Measurements from ENCODE around the gene RNASE13. TPM values are rescaled to one million over a fixed set of nuclear protein-coding genes. Genes with fewer than 3 reads are reported as not detected.

Gene RNASE13
- polyA plus RNA-seq, 1 experiment, result not detected

DNA sequence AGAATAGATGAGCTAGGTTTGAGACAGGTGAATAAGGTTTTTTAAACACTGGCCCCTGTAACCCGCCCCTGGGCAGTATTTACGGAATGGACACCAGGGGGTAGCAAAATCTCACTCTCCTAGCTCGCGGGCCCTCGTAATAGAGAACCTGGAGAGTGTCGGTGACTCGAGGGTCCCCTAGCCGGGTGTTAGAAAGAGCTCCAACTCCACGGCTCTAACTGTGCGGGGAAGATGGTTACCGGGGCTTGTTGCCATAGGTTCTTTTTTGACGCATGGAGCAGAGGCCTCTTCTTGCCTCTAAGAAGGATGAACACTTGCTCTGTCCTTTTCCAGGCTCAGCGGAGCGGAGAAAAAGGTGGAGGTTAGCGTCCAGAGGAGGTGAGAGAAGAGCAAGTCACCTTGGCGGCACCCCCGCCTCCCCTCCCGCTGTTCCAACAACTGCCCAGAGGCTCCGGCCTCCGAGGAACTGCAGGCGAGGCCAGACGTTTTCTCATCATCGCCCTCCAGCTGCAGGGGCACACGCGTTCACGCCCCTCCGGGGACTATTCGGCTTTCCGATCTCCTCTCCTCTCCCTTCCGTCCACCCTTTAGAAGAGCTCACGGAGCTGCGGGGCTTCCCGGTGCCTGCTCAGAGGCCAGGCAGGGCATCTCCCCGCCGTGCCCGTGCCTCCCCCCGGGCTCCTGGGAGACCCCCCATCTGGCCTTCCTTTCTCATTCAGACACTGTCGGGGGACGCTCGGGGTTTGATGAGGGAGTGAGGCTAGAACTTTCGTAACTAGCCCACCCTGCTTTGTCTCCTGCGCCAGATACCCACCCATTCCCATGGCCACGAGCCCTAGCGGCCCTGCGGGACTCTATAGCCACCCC lies 34.1 kb upstream of the RNASE13 start:
- Histone ChIP-seq H3K27me3 (ENCODE audit: control insufficient read depth, insufficient read depth, low read length) (no peaks in the 10 kb centered on the region), H3K9me3 (ENCODE audit: control insufficient read depth, insufficient read depth, low read length) (no peaks in the 10 kb centered on the region; the same call in 1 of the 2 replicates), H3K27ac (ENCODE audit: low read depth, low read length) (peak overlapping the region; percentile 52), H3K4me3 (ENCODE audit: low read depth, low read length) (peak overlapping the region; percentile 82)
- peak; percentile 73 for TF ChIP-seq CTCF (IDR thresholded peaks at IDR 0.05; ENCODE audit: low read depth, low read length)
- ChIA-PET CTCF (interaction anchor here (0.8 to 5.0 kb wide), 19 partner anchors 10 to 148 kb away, joined by 3 to 153 read pairs (median 7); partner anchors contain the start of gene TMEM253), POLR2A (interaction anchor here (0.6 to 1.6 kb wide), 3 partner anchors 19 to 77 kb away, joined by 3 to 4 read pairs (median 3); no protein-coding TSS in a partner anchor)
- DNase-seq (ENCODE audit: low read depth, low spot score), result no peak

DNA sequence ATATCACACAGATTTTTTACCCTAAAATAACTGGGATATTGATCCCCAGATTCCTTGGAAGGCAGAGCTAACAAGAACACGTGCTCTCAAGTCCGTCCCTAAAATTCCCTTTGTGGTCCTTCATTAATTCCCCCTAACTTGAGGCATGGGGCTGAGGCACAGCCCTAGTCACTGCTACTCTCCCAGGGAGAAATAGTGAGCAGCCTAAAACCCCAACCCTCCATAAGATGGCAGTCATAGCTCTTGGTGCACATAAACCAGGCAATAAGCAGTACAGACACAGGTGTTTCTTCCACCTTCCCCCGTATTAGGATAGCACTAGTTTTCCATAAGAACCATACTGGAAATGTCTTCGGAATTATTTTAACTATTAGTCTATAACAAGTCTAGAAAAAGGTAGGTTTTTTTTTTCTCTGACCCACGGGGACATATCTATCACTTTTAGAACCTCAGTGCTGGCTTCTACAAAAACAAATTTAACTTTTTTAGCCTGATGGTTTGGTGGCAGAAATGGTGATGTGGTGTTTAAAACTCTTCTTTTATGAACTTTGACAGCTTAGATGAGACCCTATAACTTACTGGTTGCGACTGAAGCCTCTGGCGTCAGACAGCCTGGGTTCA lies 32.4 kb upstream of the RNASE13 start:
- no peak for DNase-seq (ENCODE audit: low read depth, low spot score)
- no peak overlapping the region for H3K27ac ChIP-seq (ENCODE audit: low read depth, low read length)
- ChIA-PET CTCF (interaction anchor here (0.5 to 5.0 kb wide), 11 partner anchors 19 to 369 kb away, joined by 3 to 153 read pairs (median 9); no protein-coding TSS in a partner anchor), POLR2A (interaction anchor here (0.7 kb wide), 1 partner anchor 38 kb away, joined by 3 read pairs; no protein-coding TSS in a partner anchor)
- H3K9me3 ChIP-seq (ENCODE audit: control insufficient read depth, insufficient read depth, low read length), result no peaks in the 10 kb centered on the region; the same call in 1 of the 2 replicates
- H3K27me3 ChIP-seq (ENCODE audit: control insufficient read depth, insufficient read depth, low read length), result no peaks in the 10 kb centered on the region
- H3K4me3 ChIP-seq (ENCODE audit: low read depth, low read length), result no peak overlapping the region
- TF ChIP-seq CTCF (IDR thresholded peaks at IDR 0.05; ENCODE audit: low read depth, low read length), result peak; percentile 33; the same call in 1 of the 2 replicates

DNA sequence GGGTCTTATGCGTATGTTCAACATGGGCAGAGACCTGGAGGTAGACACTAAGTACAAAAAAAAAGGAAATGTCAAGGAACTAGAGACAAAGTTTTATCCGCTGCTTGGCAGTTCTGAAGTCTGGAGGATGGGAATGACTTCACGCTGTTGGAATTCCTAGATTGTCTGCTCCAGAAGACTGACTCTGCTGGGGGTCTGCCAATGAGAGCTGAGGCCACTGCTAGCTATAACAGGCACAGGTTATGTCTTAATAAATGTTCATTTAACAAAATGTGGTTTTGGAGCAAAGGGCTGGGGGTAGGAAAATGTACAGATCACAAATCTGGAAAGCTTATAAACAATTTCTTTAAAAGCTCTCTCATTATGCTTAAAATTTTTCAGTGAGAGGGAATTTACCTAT lies 28.9 kb upstream of the RNASE13 start:
- DNase-seq (ENCODE audit: low read depth, low spot score), result peak; percentile 54
- CTCF ChIA-PET, result interaction anchor here (0.7 to 3.1 kb wide), 9 partner anchors 8 to 93 kb away, joined by 3 to 38 read pairs (median 4); no protein-coding TSS in a partner anchor
- no peak for TF ChIP-seq CTCF (IDR thresholded peaks at IDR 0.05; ENCODE audit: low read depth, low read length)
- Histone ChIP-seq H3K9me3 (ENCODE audit: control insufficient read depth, insufficient read depth, low read length) (no peaks in the 10 kb centered on the region), H3K4me3 (ENCODE audit: low read depth, low read length) (no peak overlapping the region), H3K27ac (ENCODE audit: low read depth, low read length) (no peak overlapping the region), H3K27me3 (ENCODE audit: control insufficient read depth, insufficient read depth, low read length) (no peaks in the 10 kb centered on the region)
- POLR2A ChIA-PET, result interaction anchor here (1.6 kb wide), 1 partner anchor 8 kb away, joined by 6 read pairs; no protein-coding TSS in a partner anchor

GRCh38 chr14:21061347-21061668 lies 26.7 kb upstream of the RNASE13 start:
- ChIA-PET CTCF (interaction anchor here (1.6 to 3.1 kb wide), 5 partner anchors 10 to 56 kb away, joined by 6 to 38 read pairs (median 9); no protein-coding TSS in a partner anchor), POLR2A (no interaction called here)
- DNase-seq (ENCODE audit: low read depth, low spot score), result no peak
- H3K9me3 ChIP-seq (ENCODE audit: control insufficient read depth, insufficient read depth, low read length), result no peaks in the 10 kb centered on the region
- no peaks in the 10 kb centered on the region for H3K27me3 ChIP-seq (ENCODE audit: control insufficient read depth, insufficient read depth, low read length)
- H3K27ac ChIP-seq (ENCODE audit: low read depth, low read length), result no peak overlapping the region
- H3K4me3 ChIP-seq (ENCODE audit: low read depth, low read length), result no peak overlapping the region
- no peak for TF ChIP-seq CTCF (IDR thresholded peaks at IDR 0.05; ENCODE audit: low read depth, low read length)

Data from AG04450 (cell line).